HCT116 (cell line): Measurements from ENCODE around the gene ELOVL5. TPM values are rescaled to one million over a fixed set of nuclear protein-coding genes. Genes with fewer than 3 reads are reported as not detected.

Experiments used
- ATAC-seq: fragments of 200-7000 bp; cut with Tn5 transposase; 2 replicates; pipeline ENCODE4 v1.9.1; 2020; ENCODE audit warnings: mild to moderate bottlenecking, moderate library complexity
- BruUV-seq: library from RNA; stranded (reverse); fragments of 400-500 nt; replicated peaks from 2 replicates; lab custom pipeline; 2021; lab: Mats Ljungman, UMichigan
- CTCF ChIA-PET: fragments of 300-600 bp; sonication (Branson Sonifier 250); formaldehyde crosslinking; loops from one replicate; lab custom pipeline; 2021; ENCODE audit warnings: antibody characterized with exemption; lab: Charles Lee
- POLR2A ChIA-PET: fragments of 300-600, 350-600 bp; sonication (Branson Sonifier 250); formaldehyde crosslinking; loops from one replicate; lab custom pipeline; 2021; ENCODE audit warnings: antibody characterized with exemption; lab: Charles Lee
- RAD21 ChIA-PET, 2 experiments: fragments of 300-600 bp; sonication (Branson Sonifier 250); formaldehyde crosslinking; loops; one replicate each; lab custom pipeline; 2023; ENCODE audit warnings: low total read pairs in 2 of 2; ENCODE audit not compliant: uncharacterized antibody in 2 of 2, unreplicated experiment in 2 of 2, low non-redundant PET in 1 of 2; lab: Charles Lee
- DNase-seq: peaks from one replicate; pipeline ENCODE4 v3.0.0-alpha.2; 2010; ENCODE audit warnings: low read depth, low spot score
- H2AFZ ChIP-seq: fragments of 200-600 bp; shearing (Covaris generic), sonication (generic); 2 replicates; pipeline ENCODE4 v1.6.1; 2017; ENCODE audit warnings: low read depth, mixed run types, mixed read lengths, antibody characterized with exemption, low read length; ENCODE audit not compliant: poor library complexity, severe bottlenecking
- H3K27ac ChIP-seq: 2 replicates; pipeline ENCODE4 v1.5.1; 2012; ENCODE audit warnings: low read depth, low read length
- H3K27me3 ChIP-seq: fragments of 200-600 bp; sonication (generic); 2 replicates; pipeline ENCODE4 v1.6.1; 2016; ENCODE audit warnings: mixed run types, low read length, mixed read lengths; ENCODE audit not compliant: insufficient read depth
- H3K36me3 ChIP-seq, 2 experiments: fragments of 200-500 bp in 1 of 2; fragments of 200-600 bp in 1 of 2; sonication (Bioruptor generic) in 1 of 2; sonication (generic) in 1 of 2; 2 replicates each; pipeline versions ENCODE4 v1.5.1 to v1.6.1; 2014 to 2016; ENCODE audit warnings: low read length in 2 of 2, inconsistent platforms in 1 of 2, mixed read lengths in 1 of 2, mixed run types in 1 of 2; ENCODE audit not compliant: insufficient read depth in 2 of 2, control insufficient read depth in 1 of 2
- H3K4me1 ChIP-seq, 2 experiments: fragments of 200-600 bp in 1 of 2; sonication (generic) in 1 of 2; 2 replicates each; pipeline versions ENCODE4 v1.5.1 to v1.6.1; 2012 to 2017; ENCODE audit warnings: low read length in 2 of 2, inconsistent platforms in 1 of 2, mild to moderate bottlenecking in 1 of 2, mixed read lengths in 1 of 2, mixed run types in 1 of 2, moderate library complexity in 1 of 2; ENCODE audit not compliant: insufficient read depth in 2 of 2, control insufficient read depth in 1 of 2
- H3K4me2 ChIP-seq: fragments of 200-600 bp; sonication (generic); 2 replicates; pipeline ENCODE4 v1.6.1; 2017; ENCODE audit warnings: mixed run types, low read length, mixed read lengths
- H3K4me3 ChIP-seq, 2 experiments: fragments of 200-600 bp in 1 of 2; sonication (generic) in 1 of 2; replicated peaks in 1 of 2; 2 replicates each; pipeline ENCODE4 v1.5.1; 2011 to 2016; ENCODE audit warnings: low read length in 2 of 2, control low read depth in 1 of 2, low read depth in 1 of 2, mild to moderate bottlenecking in 1 of 2, mixed read lengths in 1 of 2, mixed run types in 1 of 2
- H3K79me2 ChIP-seq: fragments of 200-600 bp; sonication (generic); 2 replicates; pipeline ENCODE4 v1.6.1; 2017; ENCODE audit warnings: mild to moderate bottlenecking, mixed run types, low read length, moderate library complexity, mixed read lengths; ENCODE audit not compliant: insufficient read depth
- H3K9ac ChIP-seq: fragments of 200-600 bp; sonication (generic); 2 replicates; pipeline ENCODE4 v1.6.1; 2016; ENCODE audit warnings: low read length, mixed read lengths
- H3K9me2 ChIP-seq: fragments of 200-600 bp; sonication (generic), shearing (Covaris generic); 2 replicates; pipeline ENCODE4 v1.6.1; 2017; ENCODE audit warnings: mixed run types, mild to moderate bottlenecking, moderate library complexity; ENCODE audit not compliant: insufficient read depth
- H3K9me3 ChIP-seq, 2 experiments: fragments of 200-500 bp in 1 of 2; fragments of 200-600 bp in 1 of 2; sonication (Bioruptor generic) in 1 of 2; sonication (generic) in 1 of 2; 2 replicates each; pipeline ENCODE4 v1.6.1; 2014 to 2017; ENCODE audit warnings: low read length in 2 of 2, mixed read lengths in 2 of 2, inconsistent platforms in 1 of 2, low read depth in 1 of 2, mild to moderate bottlenecking in 1 of 2, mixed run types in 1 of 2, moderate library complexity in 1 of 2; ENCODE audit not compliant: control insufficient read depth in 1 of 2, insufficient read depth in 1 of 2
- H4K20me1 ChIP-seq: fragments of 200-600 bp; sonication (generic), shearing (Covaris generic); 2 replicates; pipeline ENCODE4 v1.6.1; 2017; ENCODE audit warnings: mixed run types, mild to moderate bottlenecking, moderate library complexity; ENCODE audit not compliant: insufficient read depth
- CBX3 ChIP-seq: IDR thresholded peaks from 2 replicates; pipeline ENCODE4 v1.6.1; 2012; ENCODE audit warnings: low read depth
- ELF1 ChIP-seq: IDR thresholded peaks from 2 replicates; pipeline ENCODE4 v1.6.1; 2012; ENCODE audit warnings: low read depth, borderline replicate concordance
- EZH2 ChIP-seq: fragments of 200-600 bp; sonication (generic); IDR thresholded peaks from 2 replicates; pipeline ENCODE4 v1.6.1; 2017; ENCODE audit warnings: antibody characterized with exemption, mixed run types
- ZNF274 ChIP-seq: fragments of 200-500 bp; sonication (Bioruptor generic); IDR thresholded peaks from 2 replicates; pipeline ENCODE4 v1.6.1; 2014; ENCODE audit warnings: mild to moderate bottlenecking, low read depth, low read length, inconsistent platforms
- intact Hi-C: fragments of 100-400 bp; cut with micrococcal nuclease; formaldehyde crosslinking; loops from 2 replicates; pipeline ENCODE4 v1.10.0; 2022
- total RNA-seq: library from RNA; stranded (reverse); gene quantifications from one replicate; pipeline ENCODE4 v1.2.1, GENCODE V29; 2021; ENCODE audit not compliant: unreplicated experiment
- TF ChIP-seq, protein P1 (sequence below), 3 experiments: fragments of 200-600 bp in 1 of 3; sonication (generic) in 1 of 3; IDR thresholded peaks in 2 of 3; conservative IDR thresholded peaks in 1 of 3; 2 replicates each; pipeline ENCODE4 v1.5.1; 2012 to 2017; ENCODE audit warnings: low read depth in 2 of 3, low read length in 2 of 3, antibody characterized with exemption in 1 of 3, borderline replicate concordance in 1 of 3, control low read depth in 1 of 3, mild to moderate bottlenecking in 1 of 3, mixed read lengths in 1 of 3, mixed run types in 1 of 3, moderate library complexity in 1 of 3; ENCODE audit not compliant: insufficient read depth in 1 of 3
- TF ChIP-seq, protein P2 (sequence below): IDR thresholded peaks from 2 replicates; pipeline ENCODE4 v1.6.1; 2012

The ELOVL5 gene
- total RNA-seq, 1 experiment from 2014 or later = 85.3 TPM

DNA sequence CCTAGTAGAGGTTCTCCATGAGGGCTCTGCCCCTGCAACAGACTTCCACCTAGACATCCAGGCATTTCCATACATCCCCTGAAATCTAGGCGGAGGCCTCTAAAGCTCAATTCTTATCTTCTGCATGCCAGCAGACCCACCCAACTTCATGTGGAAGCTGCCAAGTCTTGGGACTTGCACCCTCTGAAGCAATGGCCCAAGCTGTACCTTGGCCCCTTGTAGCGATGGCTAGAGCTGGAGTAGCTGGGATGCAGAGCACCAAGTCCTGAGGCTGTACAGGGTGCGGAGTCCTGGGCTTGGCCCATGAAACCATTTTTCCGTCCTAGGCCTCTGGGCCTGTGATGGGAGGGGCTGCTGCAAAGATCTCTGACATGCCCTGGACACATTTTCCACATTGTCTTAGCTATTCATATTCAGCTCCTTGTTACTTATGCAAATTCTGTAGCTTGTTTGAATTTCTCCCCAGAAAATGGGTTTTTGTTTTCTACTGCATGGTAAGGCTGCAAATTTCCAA, 17.4 kb upstream of the ELOVL5 start:
- no peak overlapping the region for H3K4me3 ChIP-seq
- TF ChIP-seq, protein P1, sequence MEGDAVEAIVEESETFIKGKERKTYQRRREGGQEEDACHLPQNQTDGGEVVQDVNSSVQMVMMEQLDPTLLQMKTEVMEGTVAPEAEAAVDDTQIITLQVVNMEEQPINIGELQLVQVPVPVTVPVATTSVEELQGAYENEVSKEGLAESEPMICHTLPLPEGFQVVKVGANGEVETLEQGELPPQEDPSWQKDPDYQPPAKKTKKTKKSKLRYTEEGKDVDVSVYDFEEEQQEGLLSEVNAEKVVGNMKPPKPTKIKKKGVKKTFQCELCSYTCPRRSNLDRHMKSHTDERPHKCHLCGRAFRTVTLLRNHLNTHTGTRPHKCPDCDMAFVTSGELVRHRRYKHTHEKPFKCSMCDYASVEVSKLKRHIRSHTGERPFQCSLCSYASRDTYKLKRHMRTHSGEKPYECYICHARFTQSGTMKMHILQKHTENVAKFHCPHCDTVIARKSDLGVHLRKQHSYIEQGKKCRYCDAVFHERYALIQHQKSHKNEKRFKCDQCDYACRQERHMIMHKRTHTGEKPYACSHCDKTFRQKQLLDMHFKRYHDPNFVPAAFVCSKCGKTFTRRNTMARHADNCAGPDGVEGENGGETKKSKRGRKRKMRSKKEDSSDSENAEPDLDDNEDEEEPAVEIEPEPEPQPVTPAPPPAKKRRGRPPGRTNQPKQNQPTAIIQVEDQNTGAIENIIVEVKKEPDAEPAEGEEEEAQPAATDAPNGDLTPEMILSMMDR (IDR thresholded peaks at IDR 0.05 in 2 of 3, conservative IDR thresholded peaks at IDR 0.05 in 1 of 3; ENCODE audit: borderline replicate concordance in 1 of 3, insufficient read depth in 1 of 3, low read depth in 2 of 3, low read length in 2 of 3) = no peak
- no peak for TF ChIP-seq CBX3
- no peak for TF ChIP-seq ELF1
- TF ChIP-seq EZH2 = no peak
- TF ChIP-seq ZNF274 = no peak
- TF ChIP-seq, all 23 proteins: peak for 0
- Histone ChIP-seq H3K9me2 (no peaks in the 10 kb centered on the region), H3K4me1 (peaks cover 2 to 4% of the 10 kb centered on the region in 2 experiments; a peak in 1 of 4 replicates), H3K27me3 (no peaks in the 10 kb centered on the region), H3K27ac (no peak overlapping the region), H2AFZ (no peak overlapping the region), H4K20me1 (no peaks in the 10 kb centered on the region), H3K36me3 (no peaks in the 10 kb centered on the region), H3K9ac (no peak overlapping the region), H3K4me2 (no peak overlapping the region), H3K9me3 (no peaks in the 10 kb centered on the region), H3K79me2 (no peaks in the 10 kb centered on the region)
- intact Hi-C loops = no loop called here
- ATAC-seq (no peak), DNase-seq (no peak)
- POLR2A ChIA-PET = no interaction called here
- no TSS peak for BruUV-seq
- RAD21 ChIA-PET = no interaction called here
- CTCF ChIA-PET = no interaction called here

DNA sequence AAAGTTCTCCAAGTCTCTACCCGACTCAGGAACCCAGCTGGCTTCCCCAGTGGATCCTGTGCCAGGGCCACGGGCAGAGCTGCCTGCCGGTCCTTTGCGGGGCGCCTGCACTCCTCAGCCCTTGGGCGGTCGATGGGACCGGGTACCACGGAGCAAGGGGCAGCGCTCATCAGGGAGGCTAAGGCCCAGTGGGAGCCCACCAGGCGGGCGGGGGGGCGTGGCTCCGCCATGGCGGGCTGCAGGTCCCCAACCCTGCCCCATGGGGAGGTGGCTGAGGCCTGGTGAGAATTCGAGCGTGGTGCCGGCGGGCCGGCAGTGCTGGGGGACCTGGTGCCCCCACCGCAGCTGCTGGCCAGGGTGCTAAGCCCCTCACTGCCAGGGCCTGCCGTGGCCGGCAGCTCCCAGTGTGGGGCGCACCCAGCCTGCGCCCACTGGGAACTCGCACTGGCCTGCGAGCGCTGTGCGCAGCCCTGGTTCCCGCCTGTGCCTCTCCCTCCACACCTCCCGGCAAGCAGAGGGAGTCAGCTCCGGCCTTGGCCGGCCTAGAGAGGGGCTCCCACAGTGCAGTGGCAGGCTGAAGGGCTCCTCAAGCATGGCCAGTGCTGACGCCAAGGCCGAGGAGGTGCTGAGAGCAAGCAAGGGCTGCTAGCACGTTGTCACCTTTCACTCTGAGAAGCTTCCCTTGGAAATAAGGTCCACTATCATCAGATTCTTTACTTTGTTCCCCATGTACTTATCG, 14.8 kb upstream of the ELOVL5 start:
- BruUV-seq = no TSS peak
- POLR2A ChIA-PET = no interaction called here
- Histone ChIP-seq H3K36me3 (no peaks in the 10 kb centered on the region), H3K27ac (no peak overlapping the region), H3K27me3 (no peaks in the 10 kb centered on the region), H3K9me2 (no peaks in the 10 kb centered on the region), H3K9me3 (no peaks in the 10 kb centered on the region), H3K4me2 (no peak overlapping the region), H3K4me1 (peaks cover 10 to 24% of the 10 kb centered on the region in 2 experiments), H2AFZ (no peak overlapping the region), H3K4me3 (no peak overlapping the region), H4K20me1 (no peaks in the 10 kb centered on the region), H3K79me2 (no peaks in the 10 kb centered on the region), H3K9ac (no peak overlapping the region)
- ATAC-seq (no peak), DNase-seq (no peak)
- TF ChIP-seq, protein P2, sequence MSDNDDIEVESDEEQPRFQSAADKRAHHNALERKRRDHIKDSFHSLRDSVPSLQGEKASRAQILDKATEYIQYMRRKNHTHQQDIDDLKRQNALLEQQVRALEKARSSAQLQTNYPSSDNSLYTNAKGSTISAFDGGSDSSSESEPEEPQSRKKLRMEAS = no peak
- TF ChIP-seq EZH2 (no peak), CBX3 (no peak)
- RAD21 ChIA-PET = no interaction called here
- intact Hi-C loops = no loop called here
- CTCF ChIA-PET = no interaction called here
